OCI-M2 (cell line): ENCODE data around the gene PAK1IP1.
A peak's percentile ranks its signal among the peaks of the same experiment; 100 is the strongest.
"Not testable (repeated sequence)": the region's sequence is repeated elsewhere in the genome, so short reads cannot be mapped to it uniquely, and the experiment has no call there.

ENCODE experiments used
- DNase-seq: peaks from one replicate; lab custom pipeline; 2025; ENCODE audit not compliant: unreplicated experiment; lab: John Stamatoyannopoulos, UW

The PAK1IP1 gene

GRCh38 chr6:10740061-10740460 is 45.3 kb downstream of the PAK1IP1 start:
- no peak for DNase-seq

GRCh38 chr6:10741643-10742042 is 46.9 kb downstream of the PAK1IP1 start:
- DNase-seq = not testable (repeated sequence)

GRCh38 chr6:10742251-10742650 is 47.5 kb downstream of the PAK1IP1 start:
- no peak for DNase-seq

- DNase-seq = no peak
These were observed 48.7 kb downstream of the PAK1IP1 start for GRCh38 chr6:10743515-10743914.

GRCh38 chr6:10745116-10745515 is 50.3 kb downstream of the PAK1IP1 start:
- DNase-seq = no peak

- no peak for DNase-seq
These were observed 52.1 kb downstream of the PAK1IP1 start for GRCh38 chr6:10746915-10747250.

GRCh38 chr6:10747251-10747972 is 52.6 kb downstream of the PAK1IP1 start, which contains the start of gene TMEM14B:
TSS of gene TMEM14B (plus strand) at chr6:10747805. CDS start at chr6:10749246, 1,441 bp downstream.
- DNase-seq = peak; percentile 95

GRCh38 chr6:10749734-10750133 is 55.0 kb downstream of the PAK1IP1 start:
- peak; percentile 84 for DNase-seq

GRCh38 chr6:10750568-10750967 is 55.8 kb downstream of the PAK1IP1 start:
- not testable (repeated sequence) for DNase-seq

- DNase-seq = not testable (repeated sequence)
These were observed 57.0 kb downstream of the PAK1IP1 start for GRCh38 chr6:10751757-10752156.

- no peak for DNase-seq
These were observed 61.3 kb downstream of the PAK1IP1 start for GRCh38 chr6:10756085-10756484.
